ENCODE results near the gene SPINK13. TPM values are rescaled to one million over a fixed set of nuclear protein-coding genes. Genes with fewer than 3 reads are reported as not detected.

The SPINK13 gene
- total and polyA plus RNA-seq, 2 of the 8 experiments (the other 6 are each of a cell fraction or from before 2014, with no cell fraction given): not detected

DNA sequence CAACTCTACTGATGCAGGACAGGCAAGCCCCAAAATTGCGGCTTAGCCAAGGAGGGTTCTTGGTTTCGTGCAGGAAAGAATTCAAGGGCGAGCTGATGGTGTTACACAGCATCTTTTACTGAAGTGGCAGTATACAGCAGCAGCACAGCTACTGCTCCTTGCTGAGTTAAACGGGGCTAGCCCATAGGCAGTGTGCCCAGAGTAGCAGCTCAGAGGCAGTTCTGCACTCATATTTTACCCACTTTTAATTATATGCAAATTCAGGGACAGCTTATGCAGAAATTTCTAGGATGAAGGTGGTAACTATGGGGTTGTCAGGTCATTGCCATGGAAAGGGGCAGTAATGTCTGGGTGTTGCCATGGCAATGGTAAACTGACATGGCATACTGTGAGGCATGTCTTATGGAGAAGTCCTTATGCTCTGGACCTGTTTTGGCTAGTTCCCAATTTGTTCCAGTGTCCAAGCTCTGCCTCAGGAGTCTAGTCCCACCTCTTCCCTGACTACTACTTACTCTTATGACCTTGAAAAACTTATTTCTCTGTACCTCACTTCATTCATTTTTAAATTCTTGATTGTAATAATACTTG lies 64.8 kb downstream of the SPINK13 start:
- H3K27me3 ChIP-seq (replicated peaks in 1 of 4; ENCODE audit: control insufficient read depth in 3 of 4, extremely low read depth in 1 of 4, insufficient read depth in 3 of 4, low read length in 3 of 4): no peaks in the 10 kb centered on the region
- no peak overlapping the region for H2BK5ac ChIP-seq (ENCODE audit: low read depth, low read length)
- TF ChIP-seq, protein P1, sequence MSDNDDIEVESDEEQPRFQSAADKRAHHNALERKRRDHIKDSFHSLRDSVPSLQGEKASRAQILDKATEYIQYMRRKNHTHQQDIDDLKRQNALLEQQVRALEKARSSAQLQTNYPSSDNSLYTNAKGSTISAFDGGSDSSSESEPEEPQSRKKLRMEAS (IDR thresholded peaks at IDR 0.05): no peak
- TF ChIP-seq EP300 (IDR thresholded peaks at IDR 0.05; ENCODE audit: borderline replicate concordance in 1 of 2, low read depth in 2 of 2, low read length in 2 of 2) (no peak), TAF7 (optimal IDR thresholded peaks at IDR 0.05; ENCODE audit: borderline replicate concordance, low read depth, low read length) (no peak), JUND (IDR thresholded peaks at IDR 0.05; ENCODE audit: low read length) (no peak), SIX5 (IDR thresholded peaks at IDR 0.05; ENCODE audit: low read depth, low read length) (no peak), HDAC6 (IDR thresholded peaks at IDR 0.05; ENCODE audit: low read depth, low read length) (no peak)
- H3K56ac ChIP-seq (replicated peaks; ENCODE audit: insufficient read length, low read depth, low read length): no peak overlapping the region
- 78% methylated on average over 4 of the region's 4 CpGs; no CpG with 5 or more reads in 1 of the 2 experiments for WGBS, 2 experiments (ENCODE audit: extremely low coverage in 1 of 2, insufficient coverage in 1 of 2, insufficient read length in 1 of 2, insufficient replicate concordance in 2 of 2, low coverage in 1 of 2, low lambda C conversion rate in 2 of 2, missing lambda C conversion rate in 1 of 2)
- no peak for FAIRE-seq
- no peak overlapping the region for H2BK20ac ChIP-seq (ENCODE audit: low read length)
- H2BK120ac ChIP-seq (replicated peaks; ENCODE audit: low read depth, low read length): no peak overlapping the region
- H2BK12ac ChIP-seq (ENCODE audit: low read depth, low read length): no peak overlapping the region
- H2AFZ ChIP-seq (ENCODE audit: low read length): no peak overlapping the region
- no peaks in the 10 kb centered on the region for H3K36me3 ChIP-seq (ENCODE audit: control insufficient read depth in 2 of 4, insufficient read depth in 4 of 4, low read length in 3 of 4)
- H3K9ac ChIP-seq (replicated peaks in 1 of 4; ENCODE audit: extremely low read depth in 1 of 4, low read depth in 3 of 4, low read length in 3 of 4): no peak overlapping the region
- H3K4ac ChIP-seq (replicated peaks; ENCODE audit: insufficient read length, low read depth, low read length): no peak overlapping the region
- no peaks in the 10 kb centered on the region for H3K79me1 ChIP-seq (ENCODE audit: low read depth, low read length)
- H3K4me3 ChIP-seq (ENCODE audit: extremely low read depth in 1 of 4, insufficient read depth in 2 of 4, low read depth in 3 of 4, low read length in 4 of 4): no peak overlapping the region
- H4K5ac ChIP-seq (ENCODE audit: insufficient read length, low read depth, low read length): no peak overlapping the region
- H3K18ac ChIP-seq (ENCODE audit: extremely low read depth, low read length): no peak overlapping the region
- no peak overlapping the region for H3K27ac ChIP-seq (ENCODE audit: low read depth, low read length)
- no peak overlapping the region for H4K91ac ChIP-seq (replicated peaks; ENCODE audit: insufficient read length, low read length)
- no peaks in the 10 kb centered on the region for H3K23me2 ChIP-seq (ENCODE audit: low read depth, low read length)
- no peak overlapping the region for H2AK5ac ChIP-seq (ENCODE audit: low read depth, low read length)
- H3K23ac ChIP-seq (ENCODE audit: insufficient read length): no peak overlapping the region
- H3K4me2 ChIP-seq (ENCODE audit: insufficient read depth in 1 of 2, low read depth in 2 of 2, low read length in 2 of 2): no peak overlapping the region
- no peak overlapping the region for H4K8ac ChIP-seq (ENCODE audit: extremely low read depth, insufficient read depth, low read length)
- no peaks in the 10 kb centered on the region for H3K79me2 ChIP-seq (ENCODE audit: control insufficient read depth in 1 of 2, insufficient read depth in 2 of 2, low read length in 2 of 2)
- peaks cover 4 to 5% of the 10 kb centered on the region in 2 experiments; a peak in 3 of 4 replicates for H3K9me3 ChIP-seq (ENCODE audit: insufficient read depth in 2 of 2, low read depth in 1 of 2, low read length in 1 of 2)
- DNase-seq (ENCODE audit: low read depth in 1 of 2, low spot score in 2 of 2): no peak
- H4K20me1 ChIP-seq (replicated peaks in 1 of 2; ENCODE audit: control insufficient read depth in 1 of 2, insufficient read depth in 2 of 2, low read length in 2 of 2): no peaks in the 10 kb centered on the region
- ChIA-PET CTCF (ENCODE audit: partially characterized antibody) (no interaction called here), POLR2A (ENCODE audit: partially characterized antibody) (no interaction called here)
- no peak overlapping the region for H2BK15ac ChIP-seq (ENCODE audit: low read length)
- no peak overlapping the region for H3K14ac ChIP-seq (ENCODE audit: insufficient read length)
- H3K4me1 ChIP-seq (replicated peaks in 1 of 4; ENCODE audit: control insufficient read depth in 3 of 4, insufficient read depth in 4 of 4, low read length in 3 of 4): no peaks in the 10 kb centered on the region
